Fibroblast of skin of left quadriceps (primary cell): ENCODE data around the gene TRAPPC12.
A peak's percentile ranks its signal among the peaks of the same experiment; 100 is the strongest.

Experiments used
- DNase-seq, 2 experiments: peaks; one replicate each; pipeline ENCODE4 v3.0.0-alpha.2; 2013; ENCODE audit warnings: low read depth in 2 of 2

Gene TRAPPC12

GRCh38 chr2:3408781-3409180 is 29.3 kb downstream of the TRAPPC12 start:
- DNase-seq, result no peak

DNA sequence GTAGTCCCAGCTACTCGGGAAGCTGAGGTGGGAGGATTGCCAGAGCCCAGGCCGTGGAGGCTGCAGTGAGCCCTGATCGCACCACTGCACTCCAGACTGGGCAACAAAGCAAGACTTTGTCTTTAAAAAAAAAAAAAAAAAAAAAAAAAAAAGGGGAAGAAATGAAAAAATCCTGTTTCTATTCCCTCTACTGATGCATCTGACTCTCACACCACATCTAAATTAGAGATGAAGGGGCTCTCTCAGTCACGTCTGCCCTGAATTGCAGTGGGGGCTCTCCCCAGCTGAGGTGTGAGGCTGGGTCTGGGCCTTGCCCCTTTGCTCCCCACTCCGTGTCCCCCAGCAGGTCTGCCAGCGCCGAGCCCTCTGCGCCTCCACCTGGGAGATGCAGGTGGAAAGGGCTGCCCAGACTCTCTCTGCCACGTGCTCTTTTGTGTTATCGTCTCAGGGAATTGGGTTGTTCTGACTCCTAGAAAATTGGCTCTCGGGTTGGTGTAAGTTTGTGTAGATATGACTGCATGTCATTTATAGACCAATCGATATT is 30.2 kb downstream of the TRAPPC12 start:
- no peak for DNase-seq

DNA sequence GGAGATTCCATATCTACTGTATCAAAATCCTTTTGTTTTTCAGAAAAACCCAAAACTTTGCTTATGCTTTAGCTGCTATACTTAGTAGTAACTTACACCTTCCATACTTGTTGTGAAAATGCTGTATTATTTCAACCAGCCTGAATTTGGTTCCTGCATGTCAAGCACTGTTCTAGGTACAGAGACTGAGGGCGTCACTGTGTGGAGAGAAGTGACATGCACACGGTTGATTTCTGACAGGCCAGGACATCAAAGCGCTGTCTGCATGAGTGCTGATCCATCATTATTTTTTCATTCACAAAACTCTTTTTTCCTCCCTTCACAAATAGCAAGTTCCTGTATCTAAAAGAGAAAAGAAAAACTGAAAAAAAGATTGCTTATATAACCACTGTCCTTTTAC is 31.6 kb downstream of the TRAPPC12 start:
- no peak for DNase-seq

GRCh38 chr2:3413697-3414096 is 34.2 kb downstream of the TRAPPC12 start:
- no peak for DNase-seq

- DNase-seq, result no peak
Observed at GRCh38 chr2:3414133-3414860, 34.8 kb downstream of the TRAPPC12 start.

GRCh38 chr2:3418766-3419404 is 39.4 kb downstream of the TRAPPC12 start:
- DNase-seq, result no peak

- DNase-seq, result no peak
Observed at GRCh38 chr2:3420076-3420768, 40.7 kb downstream of the TRAPPC12 start.

DNA sequence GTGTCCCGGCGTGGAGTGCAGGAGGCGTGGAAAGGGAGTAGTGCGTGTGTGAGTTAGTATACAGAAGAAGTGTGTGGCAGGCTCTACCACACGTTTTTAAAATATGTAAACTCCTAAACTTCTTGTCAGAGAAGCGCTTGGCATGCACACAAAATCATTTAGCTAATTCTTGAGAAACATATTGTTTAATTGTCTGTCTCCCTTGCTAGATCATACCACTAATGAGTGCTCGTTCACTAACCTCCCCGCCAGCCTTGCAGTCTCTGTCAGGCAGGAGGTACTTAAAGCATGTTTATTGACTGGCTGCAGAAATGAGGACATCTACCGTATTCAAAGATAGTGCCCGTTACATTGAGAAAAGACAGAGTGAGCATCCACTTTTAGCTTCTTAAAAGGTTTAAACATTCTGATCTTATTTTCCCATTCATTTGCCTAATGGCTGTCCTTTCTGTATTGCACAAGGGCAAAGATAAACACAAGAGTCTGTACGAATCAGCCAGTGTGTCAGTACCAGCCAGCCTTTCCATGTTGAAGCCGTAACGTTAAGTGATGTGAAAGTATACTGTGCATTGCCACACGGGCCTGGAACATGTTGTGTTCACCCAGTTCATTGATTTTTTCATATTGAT is 41.4 kb downstream of the TRAPPC12 start:
- no peak for DNase-seq

DNA sequence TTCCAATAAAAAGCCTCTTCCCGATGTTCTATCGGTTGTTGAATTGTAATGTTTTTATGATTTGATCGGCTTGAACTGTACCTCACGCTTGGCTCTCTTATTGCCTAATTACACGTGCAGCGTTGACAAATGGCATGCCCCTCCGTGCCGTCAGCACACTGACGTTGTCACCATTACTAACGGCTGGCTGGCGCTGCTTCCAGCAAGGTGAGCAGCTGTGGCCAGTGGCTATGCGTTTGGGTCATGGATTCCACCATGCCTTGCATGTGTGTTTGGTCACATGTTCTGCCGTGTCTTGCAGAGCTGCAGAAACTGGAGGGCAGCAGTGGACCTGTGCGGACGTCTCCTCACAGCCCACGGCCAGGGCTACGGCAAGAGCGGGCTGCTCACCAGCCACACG is 42.1 kb downstream of the TRAPPC12 start:
- no peak for DNase-seq

- no peak for DNase-seq
Observed at GRCh38 chr2:3422161-3422779, 42.8 kb downstream of the TRAPPC12 start.

- DNase-seq, result peak in 1 of 2 experiments; percentile 11
Observed at GRCh38 chr2:3423492-3424170, 44.1 kb downstream of the TRAPPC12 start.

DNA sequence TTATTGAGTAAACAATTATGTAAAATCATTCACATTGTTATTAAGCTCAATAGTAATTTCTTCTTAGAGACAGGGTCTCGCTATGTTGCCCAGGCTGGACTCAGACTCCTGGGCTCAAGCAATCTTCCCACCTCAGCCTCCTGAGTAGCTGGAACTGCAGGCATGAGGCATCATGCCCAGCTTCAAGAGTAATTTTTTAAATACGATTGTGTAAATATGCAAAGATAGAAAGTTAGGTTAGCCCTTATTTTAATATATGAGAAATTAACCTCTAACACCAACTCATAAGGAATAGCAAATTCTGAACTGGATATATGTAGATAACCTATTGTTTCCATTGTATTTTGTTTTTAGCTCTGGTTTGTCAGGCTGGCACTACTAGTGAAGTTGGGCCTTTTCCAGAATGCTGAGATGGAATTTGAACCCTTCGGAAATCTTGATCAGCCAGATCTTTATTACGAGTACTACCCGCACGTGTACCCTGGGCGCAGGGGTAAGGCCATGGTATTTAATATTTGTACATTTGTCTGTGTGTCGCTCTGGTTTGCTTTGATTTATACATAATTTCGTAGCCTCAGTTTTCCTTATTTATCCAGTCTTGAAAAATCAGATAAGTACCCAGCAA is 44.8 kb downstream of the TRAPPC12 start:
- no peak for DNase-seq

DNA sequence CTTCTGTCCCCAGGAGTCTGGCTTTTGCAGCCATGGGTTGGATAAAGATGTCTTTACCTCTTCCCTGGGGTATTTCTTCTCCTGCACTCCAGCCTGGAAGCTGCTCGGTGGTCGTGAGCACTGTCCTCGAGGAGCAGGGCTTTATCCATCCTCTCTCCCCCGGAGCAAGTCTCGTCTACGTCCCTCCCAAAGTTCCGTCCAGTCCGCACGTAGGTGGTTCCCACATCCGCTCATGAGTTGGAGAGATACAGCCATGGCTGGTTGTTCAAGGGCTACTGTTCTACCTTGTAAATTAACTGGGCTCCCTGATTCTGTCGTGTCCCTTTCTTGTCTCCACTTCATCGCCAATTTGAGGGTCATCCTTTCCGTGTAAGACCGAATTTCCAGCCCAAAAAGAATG is 47.1 kb downstream of the TRAPPC12 start:
- DNase-seq, result no peak

DNA sequence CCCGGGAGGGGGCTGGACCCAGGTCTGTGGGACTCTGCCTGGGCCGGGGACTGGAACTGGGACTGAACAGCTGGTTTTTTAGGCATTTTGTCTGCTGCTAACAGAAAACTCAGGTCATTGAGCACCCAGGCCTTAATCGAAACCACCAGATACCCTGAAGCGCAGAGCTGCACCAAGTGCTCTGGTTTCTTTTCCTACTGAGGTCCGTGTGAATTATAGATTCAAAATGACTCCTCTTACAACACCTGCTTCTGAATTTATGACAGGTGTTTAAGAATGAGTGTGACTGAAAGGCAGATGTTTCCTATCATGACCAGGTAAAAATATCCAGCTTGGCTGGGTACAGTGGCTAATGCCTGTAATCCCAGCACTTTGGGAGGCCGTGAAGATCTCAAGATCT is 47.8 kb downstream of the TRAPPC12 start:
- DNase-seq, result no peak

GRCh38 chr2:3428577-3428976 is 49.1 kb downstream of the TRAPPC12 start:
- DNase-seq, result no peak

GRCh38 chr2:3429066-3429610 is 49.6 kb downstream of the TRAPPC12 start:
- DNase-seq, result no peak

DNA sequence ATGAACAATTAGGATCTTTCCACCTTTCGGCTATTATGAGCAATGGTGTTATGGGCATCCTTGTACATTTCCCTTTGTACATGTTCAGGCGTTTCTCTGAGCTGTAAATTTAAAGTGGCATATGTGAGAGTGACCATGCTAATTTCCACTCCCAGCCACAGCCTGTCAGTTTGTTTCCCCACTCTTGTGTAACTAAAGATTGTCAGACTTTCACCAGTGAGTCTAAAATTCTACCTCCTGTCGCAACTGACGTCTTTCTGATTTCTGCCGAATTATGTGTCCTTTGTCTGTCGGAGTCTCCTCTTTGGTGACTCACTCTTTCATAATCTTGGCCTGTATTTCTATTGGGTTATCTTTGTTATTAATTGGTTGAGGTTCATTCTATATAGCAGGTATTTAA is 50.7 kb downstream of the TRAPPC12 start:
- no peak for DNase-seq

DNA sequence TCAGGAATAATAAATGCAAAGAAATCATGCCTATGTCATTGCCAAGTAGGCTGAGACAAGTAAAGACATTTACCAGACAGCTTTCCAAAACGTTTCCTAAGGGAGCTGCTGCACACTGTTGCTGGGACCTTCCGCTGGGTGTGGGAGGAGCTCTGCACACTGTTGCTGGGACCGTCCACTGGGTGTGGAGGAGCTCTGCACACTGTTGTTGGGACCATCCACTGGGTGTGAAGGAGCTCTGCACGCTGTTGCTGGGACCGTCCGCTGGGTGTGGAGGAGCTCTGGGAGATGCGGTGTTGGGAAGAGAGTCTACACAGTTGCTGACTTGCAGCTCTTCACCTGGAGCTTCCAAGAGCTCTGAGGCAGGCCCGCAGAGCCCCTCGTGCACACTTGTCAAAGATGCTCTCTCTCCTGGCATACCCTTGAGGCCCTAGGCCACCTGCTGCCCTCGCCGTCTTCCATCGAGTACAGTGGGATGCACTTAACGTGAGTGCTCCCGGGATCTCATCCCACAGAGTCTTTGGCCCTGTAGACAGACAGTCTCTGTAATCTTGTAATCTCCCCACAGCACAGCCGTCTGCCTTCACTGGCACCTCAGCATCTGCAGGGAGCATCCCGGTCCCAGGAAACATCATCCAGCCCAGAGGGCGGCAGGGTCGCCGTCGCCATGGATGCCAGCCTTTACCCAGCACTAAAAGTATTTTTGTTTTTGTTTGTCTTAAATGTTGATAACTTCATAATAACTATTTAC is 51.4 kb downstream of the TRAPPC12 start:
- no peak for DNase-seq

DNA sequence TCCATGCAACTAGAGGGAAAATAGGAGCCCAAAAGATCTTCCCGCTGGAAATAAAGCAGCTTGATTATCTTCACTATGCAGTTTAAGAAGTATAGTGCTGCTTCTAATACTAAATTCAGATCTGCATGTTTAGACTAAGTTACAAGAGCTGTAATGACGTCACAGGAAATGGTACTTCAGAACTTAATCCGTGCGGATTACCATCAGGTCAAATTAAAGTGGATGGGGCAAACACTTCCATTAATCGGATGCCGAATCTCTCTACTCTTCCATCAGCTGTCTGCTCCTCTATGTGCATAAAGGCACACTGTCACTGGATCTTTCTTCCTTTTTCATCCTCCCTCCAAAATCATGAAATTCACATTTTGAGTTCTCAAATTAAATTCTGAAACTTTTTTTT is 52.6 kb downstream of the TRAPPC12 start:
- DNase-seq, result no peak
